Left lung (tissue), 10 donors: ENCODE measurements around the gene PGAM2. TPM values are rescaled to one million over a fixed set of nuclear protein-coding genes. Genes with fewer than 3 reads are reported as not detected.

ENCODE experiments used
- ATAC-seq: fragments of 200-7000 bp; cut with Tn5 transposase; one replicate; pipeline ENCODE4 v1.9.1; 2020; ENCODE audit warnings: moderate library complexity
- DNase-seq, 4 donors: peaks; one replicate each; pipeline ENCODE4 v3.0.0-alpha.2; 2013 to 2020
- H3K27ac ChIP-seq, 2 donors: fragments of 200-600 bp; sonication (generic) in 1 of 2; one replicate each; pipeline versions ENCODE4 v1.5.0 to v1.8.0; 2020 to 2021
- H3K27me3 ChIP-seq, 2 donors: fragments of 200-600 bp; sonication (generic) in 1 of 2; one replicate each; pipeline versions ENCODE4 v1.5.0 to v1.8.0; 2020 to 2021
- H3K36me3 ChIP-seq, 2 donors: fragments of 200-600 bp; sonication (generic) in 1 of 2; one replicate each; pipeline versions ENCODE4 v1.5.0 to v1.8.0; 2020 to 2021
- H3K4me1 ChIP-seq, 2 donors: fragments of 200-600 bp; one replicate each; pipeline ENCODE4 v1.8.0; 2021
- H3K4me3 ChIP-seq, 2 donors: fragments of 200-600 bp; sonication (generic) in 1 of 2; one replicate each; pipeline versions ENCODE4 v1.5.0 to v1.8.0; 2020 to 2021; ENCODE audit warnings: mild to moderate bottlenecking in 1 of 2
- H3K9me3 ChIP-seq, 2 donors: fragments of 200-600 bp; sonication (generic) in 1 of 2; one replicate each; pipeline versions ENCODE4 v1.5.0 to v1.8.0; 2020 to 2021
- CTCF ChIP-seq, 2 donors: fragments of 200-600 bp; sonication (generic) in 1 of 2; IDR thresholded peaks; one replicate each; pipeline versions ENCODE4 v1.5.0 to v1.8.0; 2021; ENCODE audit warnings: antibody characterized with exemption in 2 of 2
- intact Hi-C, 2 donors: fragments of 100-400 bp; cut with DNase I; formaldehyde crosslinking; loops; one replicate each; pipeline versions ENCODE4 v1.11.2 to v1.14.2; 2022
- polyA plus RNA-seq, 6 donors: library from polyadenylated mRNA; unstranded; fragments of 120-200 nt; gene quantifications; one replicate each; pipeline ENCODE4 v1.2.1, GENCODE V29; 2013; ENCODE audit not compliant: insufficient read length in 6 of 6
- total RNA-seq, 2 donors: library from RNA; stranded (reverse); fragmentation: NEBNext Ultra II Directional; extraction: Animal tissue kit (Norgen Biotek cat#: 25700); gene quantifications; one replicate each; pipeline ENCODE4 v1.2.1, GENCODE V29; 2021
- donor health status: DM: no; HTN: yes; CAD: no.
- donor health status: DM: no; HTN: no; CAD: no.

The PGAM2 gene
- total and polyA plus RNA-seq, 8 donors: 0.24 to 0.79 (median 0.52) TPM; not detected in 2

- no peaks in the 10 kb centered on the region for H3K9me3 ChIP-seq
- no peak for TF ChIP-seq CTCF (IDR thresholded peaks at IDR 0.05)
- peaks cover 0 to 12% of the 10 kb centered on the region in 2 donors for H3K4me1 ChIP-seq
- intact Hi-C loops: no loop called here
- H3K27ac ChIP-seq: no peak overlapping the region
- no peak overlapping the region for H3K4me3 ChIP-seq
- ATAC-seq (no peak), DNase-seq (peak in 2 of 4 donors; percentile 27 to 57)
- no peaks in the 10 kb centered on the region for H3K27me3 ChIP-seq
- H3K36me3 ChIP-seq: peaks cover 0 to 40% of the 10 kb centered on the region in 2 donors
Measured at GRCh38 chr7:44063894-44064651, 1.3 kb downstream of the PGAM2 start.

DNA sequence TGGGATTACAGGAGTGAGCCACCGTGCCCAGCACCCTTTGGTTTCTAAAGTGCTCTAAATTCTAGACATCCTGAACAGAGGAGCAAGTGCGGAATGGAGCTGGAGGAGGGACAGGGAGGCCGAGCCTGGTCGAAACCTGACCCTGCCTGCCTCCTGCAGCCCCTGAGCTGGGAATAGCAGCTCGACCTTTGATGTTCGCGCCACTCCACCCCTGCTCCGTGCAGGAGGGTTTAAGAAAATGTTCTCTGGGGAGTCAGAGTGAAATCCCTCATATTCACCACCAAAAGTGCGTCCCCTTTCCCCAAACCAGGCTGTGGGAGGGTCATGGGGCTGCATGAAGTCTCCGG, 1.8 kb downstream of the PGAM2 start:
- Histone ChIP-seq H3K27ac (no peak overlapping the region), H3K9me3 (no peaks in the 10 kb centered on the region), H3K4me1 (peaks cover 0 to 12% of the 10 kb centered on the region in 2 donors), H3K4me3 (no peak overlapping the region), H3K36me3 (peaks cover 0 to 46% of the 10 kb centered on the region in 2 donors), H3K27me3 (no peaks in the 10 kb centered on the region)
- intact Hi-C loops: no loop called here
- ATAC-seq (no peak), DNase-seq (peak in 2 of 4 donors; percentile 28 to 39)
- TF ChIP-seq CTCF (IDR thresholded peaks at IDR 0.05): no peak

DNA sequence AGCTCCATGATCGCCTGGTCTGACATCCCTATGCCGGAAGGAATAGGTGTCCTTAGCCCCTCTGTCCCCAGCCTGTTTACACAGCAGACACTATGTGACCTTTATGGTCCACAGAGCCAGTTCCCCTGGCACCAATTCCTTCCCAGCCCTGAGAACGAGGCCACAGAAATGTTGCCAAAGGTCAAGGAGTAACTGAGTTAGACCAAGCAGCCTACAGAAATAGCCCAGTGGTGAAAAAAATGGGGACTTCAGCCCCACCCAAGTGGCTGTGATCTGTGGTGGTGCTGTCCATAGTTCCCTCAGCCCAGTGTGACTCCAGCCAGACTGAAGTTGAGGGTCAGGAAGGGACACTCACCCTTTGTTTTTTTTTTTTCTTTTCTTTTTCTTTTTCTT, 2.5 kb downstream of the PGAM2 start:
- intact Hi-C loops: no loop called here
- Histone ChIP-seq H3K9me3 (no peaks in the 10 kb centered on the region), H3K4me1 (peaks cover 0 to 12% of the 10 kb centered on the region in 2 donors), H3K27me3 (no peaks in the 10 kb centered on the region), H3K4me3 (no peak overlapping the region), H3K27ac (no peak overlapping the region), H3K36me3 (peaks cover 0 to 52% of the 10 kb centered on the region in 2 donors)
- ATAC-seq (no peak), DNase-seq (peak in 2 of 4 donors; percentile 4 to 6)
- TF ChIP-seq CTCF (IDR thresholded peaks at IDR 0.05): no peak

DNA sequence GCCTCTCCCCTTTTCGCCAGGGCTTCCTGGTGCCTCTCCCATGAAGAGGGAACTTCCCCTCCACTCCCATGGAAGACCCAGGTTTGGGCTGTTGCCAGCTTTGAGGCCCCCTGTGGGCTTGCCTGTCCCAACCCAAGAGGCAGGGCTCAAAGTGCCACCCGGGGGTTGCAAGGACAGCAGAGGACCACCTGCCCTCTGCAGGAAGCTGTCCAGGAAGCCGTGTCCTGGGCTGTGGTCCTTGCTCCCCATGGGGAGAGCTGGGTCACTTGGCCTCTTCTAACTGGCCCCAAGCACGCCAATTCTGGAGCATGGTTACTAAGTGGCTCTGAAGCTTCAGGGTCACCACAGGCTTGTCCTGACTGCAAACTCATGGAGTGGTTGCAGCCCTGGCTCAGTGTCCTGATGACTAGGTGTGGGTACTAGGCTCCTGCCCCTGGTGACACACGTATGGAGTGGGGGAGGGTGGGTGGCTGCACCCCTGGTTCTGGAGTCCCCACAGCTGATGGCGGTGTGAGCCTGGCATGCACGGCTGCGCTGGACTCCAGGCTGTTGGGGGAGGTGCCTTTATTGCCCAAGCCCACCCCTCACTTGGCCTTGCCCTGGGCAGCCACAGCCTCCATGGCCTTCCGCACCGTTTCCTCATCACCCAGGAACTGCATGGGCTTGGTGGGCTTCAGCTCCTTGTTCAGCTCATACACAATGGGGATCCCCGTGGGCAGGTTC, 3.0 kb downstream of the PGAM2 start:
- no peak overlapping the region for H3K4me3 ChIP-seq
- H3K27me3 ChIP-seq: no peaks in the 10 kb centered on the region
- intact Hi-C loops: no loop called here
- DNase-seq (peak in 2 of 4 donors; percentile 32 to 60), ATAC-seq (no peak)
- TF ChIP-seq CTCF (IDR thresholded peaks at IDR 0.05): no peak
- no peak overlapping the region for H3K27ac ChIP-seq
- H3K36me3 ChIP-seq: peaks cover 0 to 57% of the 10 kb centered on the region in 2 donors
- H3K9me3 ChIP-seq: no peaks in the 10 kb centered on the region
- H3K4me1 ChIP-seq: peaks cover 0 to 12% of the 10 kb centered on the region in 2 donors

- TF ChIP-seq CTCF (IDR thresholded peaks at IDR 0.05): no peak
Measured at GRCh38 chr7:44061645-44062179, 3.7 kb downstream of the PGAM2 start.

More at GRCh38 chr7:44061645-44062179, 3.7 kb downstream of the PGAM2 start:
- Histone ChIP-seq H3K9me3 (no peaks in the 10 kb centered on the region), H3K27me3 (no peaks in the 10 kb centered on the region), H3K27ac (no peak overlapping the region), H3K4me1 (peaks cover 0 to 12% of the 10 kb centered on the region in 2 donors), H3K4me3 (no peak overlapping the region), H3K36me3 (peaks cover 0 to 64% of the 10 kb centered on the region in 2 donors)
- ATAC-seq (no peak), DNase-seq (peak in 1 of 4 donors; percentile 44)
- intact Hi-C loops: no loop called here
